GM18520 (cell line): ENCODE data around the gene TARM1.
"Not testable (repeated sequence)": the region's sequence is repeated elsewhere in the genome, so short reads cannot be mapped to it uniquely, and the experiment has no call there.

Source experiments
- ATAC-seq: cut with Tn5 transposase; IDR thresholded peaks from one replicate; pipeline ENCODE4 v1.9.1; 2021; ENCODE audit not compliant: unreplicated experiment

The TARM1 gene

DNA sequence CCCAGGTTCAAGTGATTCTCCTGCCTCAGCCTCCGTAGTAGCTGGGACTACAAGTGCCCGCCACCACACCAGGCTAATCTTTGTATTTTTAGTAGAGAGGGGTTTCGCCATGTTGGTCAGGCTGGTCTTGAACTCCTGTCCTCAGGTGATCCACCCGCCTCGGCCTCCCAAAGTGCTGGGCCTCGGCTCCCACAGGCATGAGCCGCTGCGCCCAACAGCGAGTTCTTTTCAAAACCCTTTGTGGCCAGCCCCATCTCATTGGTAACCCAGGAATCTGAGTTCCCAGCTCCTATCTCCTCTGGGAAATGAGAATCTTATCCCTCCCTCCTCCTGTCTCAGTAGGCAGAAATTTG is 18.7 kb upstream of the TARM1 start:
- ATAC-seq = not testable (repeated sequence)

DNA sequence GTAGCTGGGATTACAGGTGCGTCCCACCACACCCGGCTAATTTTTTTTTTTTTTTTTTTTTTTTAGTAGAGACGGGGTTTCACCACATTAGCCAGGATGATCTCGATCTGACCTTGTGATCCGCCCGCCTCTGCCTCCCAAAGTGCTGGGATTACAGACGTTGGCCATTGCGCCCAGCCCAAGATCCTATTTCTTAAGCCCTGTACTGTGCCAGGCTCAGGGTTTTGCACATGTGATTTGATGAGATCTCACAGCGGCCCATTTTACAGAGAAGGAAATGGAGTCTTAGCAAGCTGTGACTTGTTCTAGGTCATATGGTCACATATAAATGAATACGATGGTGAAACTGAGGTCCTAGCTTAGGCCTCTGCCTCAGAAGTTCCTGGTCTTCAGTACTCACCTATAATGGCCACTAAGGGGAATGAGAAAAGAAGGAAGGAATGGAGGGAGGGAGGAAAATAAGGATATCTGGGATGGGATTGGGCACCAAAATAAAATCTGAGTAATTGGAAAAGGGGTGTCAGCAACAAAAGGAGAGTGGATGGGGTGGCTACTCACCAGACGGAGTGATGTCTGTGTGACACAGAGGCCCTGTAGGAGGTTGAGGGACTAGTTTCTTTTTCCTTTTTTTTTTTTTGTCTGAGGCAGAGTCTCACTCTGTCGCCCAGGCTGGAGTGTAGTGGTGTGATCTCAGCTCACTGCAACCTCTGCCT is 18.2 kb upstream of the TARM1 start:
- no peak for ATAC-seq

DNA sequence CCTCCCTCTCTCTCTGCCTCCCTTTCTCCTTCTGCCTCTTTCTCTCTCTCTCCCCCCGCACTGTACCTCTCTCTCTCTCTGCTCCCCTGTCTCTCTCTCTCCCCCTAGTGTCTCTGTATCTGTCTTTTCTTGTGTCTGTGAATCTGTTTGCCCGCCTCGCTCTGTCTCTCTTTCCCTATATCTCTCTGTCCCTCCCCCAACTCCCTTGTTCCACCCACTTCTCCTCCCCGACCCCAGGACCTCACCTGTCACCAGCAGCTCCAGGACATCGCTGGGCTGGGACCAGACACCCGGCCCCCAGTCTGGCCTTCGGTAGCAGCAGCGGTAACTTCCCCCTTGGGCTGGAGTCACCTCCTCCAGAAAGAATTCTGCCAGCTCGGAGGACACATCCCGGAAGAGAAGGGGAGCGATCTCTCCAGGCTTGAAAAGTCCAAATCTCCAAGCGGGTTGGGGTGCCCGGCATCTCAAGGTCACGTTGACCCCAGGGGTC is 15.5 kb upstream of the TARM1 start:
- ATAC-seq = no peak

GRCh38 chr19:54095859-54096616 is 14.9 kb upstream of the TARM1 start:
- ATAC-seq = not testable (repeated sequence)

GRCh38 chr19:54095136-54095858 is 14.1 kb upstream of the TARM1 start:
- no peak for ATAC-seq

- no peak for ATAC-seq
Observed at GRCh38 chr19:54094426-54095000, 13.3 kb upstream of the TARM1 start.

- no peak for ATAC-seq
Observed at GRCh38 chr19:54084410-54084809, 3.2 kb upstream of the TARM1 start.

- no peak for ATAC-seq
Observed at GRCh38 chr19:54077334-54077733, 3.8 kb downstream of the TARM1 start.

GRCh38 chr19:54074851-54075250 is 6.3 kb downstream of the TARM1 start:
- no peak for ATAC-seq

DNA sequence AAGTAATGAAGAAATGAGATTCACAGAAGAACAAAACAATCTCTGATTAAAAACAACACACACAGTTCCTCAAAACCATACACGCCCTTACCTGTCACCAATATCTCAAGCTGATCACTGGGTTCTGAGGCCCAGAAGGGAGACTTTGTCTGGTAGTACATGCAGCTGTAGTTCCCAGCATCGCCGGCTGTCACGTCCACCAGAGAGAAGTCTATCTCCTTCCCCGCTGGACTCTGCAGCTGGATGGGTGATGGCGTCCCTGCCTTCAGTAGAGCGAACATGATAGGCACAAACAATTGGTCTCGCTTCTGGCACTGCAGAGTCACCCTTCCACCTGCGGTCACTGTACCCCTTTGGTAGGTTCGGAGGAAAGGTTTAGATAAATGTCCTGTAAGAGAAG is 7.3 kb downstream of the TARM1 start:
- no peak for ATAC-seq

DNA sequence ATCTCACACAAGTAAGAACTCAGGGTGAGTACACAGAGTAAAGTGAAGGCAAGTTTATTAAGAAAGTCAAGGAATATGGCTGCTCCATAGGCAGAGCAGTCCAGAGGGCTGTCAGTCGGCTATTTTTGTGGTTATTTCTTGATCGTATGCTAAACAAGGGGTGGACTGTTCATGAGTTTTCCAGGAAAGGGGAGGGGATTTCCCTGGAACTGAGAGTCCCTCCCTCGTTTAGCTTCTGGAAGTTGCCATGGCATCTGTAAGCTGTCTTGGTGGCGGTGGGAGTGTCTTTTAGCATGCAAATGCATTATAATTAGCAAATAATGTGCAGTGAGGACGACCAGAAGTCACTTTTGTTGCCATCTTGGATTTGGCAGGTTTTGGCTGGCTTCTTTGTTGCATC is 11.7 kb downstream of the TARM1 start:
- ATAC-seq = no peak

DNA sequence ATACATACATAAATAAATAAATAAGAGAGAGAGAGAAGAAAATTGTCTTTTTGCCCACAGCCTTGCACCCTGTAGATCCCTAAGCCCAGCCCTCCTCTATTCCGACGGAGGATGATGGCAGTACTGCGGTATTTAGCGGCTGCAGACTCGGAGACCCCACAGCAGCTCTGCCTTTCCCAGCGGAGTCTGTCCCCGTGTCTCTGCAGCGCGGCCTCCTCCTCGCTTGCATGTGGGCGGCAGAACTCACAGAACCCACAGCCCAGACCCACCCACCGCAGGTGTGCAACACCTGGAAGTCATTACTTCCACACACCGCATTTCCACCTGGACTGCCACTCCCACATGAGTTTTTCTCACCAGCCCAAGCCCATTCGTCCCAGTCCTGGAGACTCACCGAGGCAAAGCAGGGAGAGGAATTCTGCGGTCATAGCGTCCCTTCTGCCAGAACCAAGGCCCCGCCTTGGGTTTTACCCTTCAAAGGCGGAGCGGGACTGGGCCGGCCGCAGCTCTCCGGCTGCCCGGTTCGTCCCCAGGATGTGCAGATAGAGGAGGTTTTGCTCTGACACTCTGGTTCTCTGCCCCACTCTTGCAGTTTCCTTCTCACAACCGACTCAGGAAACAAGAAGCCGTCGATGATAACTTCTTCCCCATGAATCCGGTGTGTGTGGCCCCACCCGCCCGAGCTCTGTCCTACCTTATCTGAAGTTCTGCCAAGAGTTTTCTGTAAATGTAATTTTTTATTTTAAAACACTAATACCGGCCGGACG is 17.6 kb downstream of the TARM1 start, which contains the start of gene VSTM1:
Gene VSTM1 (minus strand): TSS at position 548 of the 767 bp plus-strand sequence. CDS start 120 bp downstream, at position 428.
- no peak for ATAC-seq

DNA sequence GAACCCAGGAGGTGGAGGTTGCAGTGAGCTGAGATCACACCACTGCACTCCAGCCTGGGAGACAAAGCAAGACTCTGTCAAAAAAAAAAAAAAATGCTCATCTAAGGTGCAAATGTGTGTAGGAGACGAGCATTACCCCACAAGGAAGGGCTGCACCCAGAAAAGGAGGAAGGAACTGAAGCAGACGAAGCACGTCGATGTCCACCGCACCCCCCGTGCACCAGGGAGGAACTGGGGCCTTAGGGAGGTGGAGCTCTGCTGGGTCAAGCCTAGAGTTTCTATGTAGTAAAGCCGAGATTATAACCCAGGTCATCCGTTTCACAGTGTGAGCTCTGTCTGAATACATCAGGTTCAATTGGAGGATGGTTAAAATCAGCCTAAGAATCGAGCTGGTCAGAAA is 18.5 kb downstream of the TARM1 start:
- no peak for ATAC-seq

- ATAC-seq = no peak
Observed at GRCh38 chr19:54047616-54048015, 33.5 kb downstream of the TARM1 start.

GRCh38 chr19:54045771-54046170 is 35.4 kb downstream of the TARM1 start:
- no peak for ATAC-seq

DNA sequence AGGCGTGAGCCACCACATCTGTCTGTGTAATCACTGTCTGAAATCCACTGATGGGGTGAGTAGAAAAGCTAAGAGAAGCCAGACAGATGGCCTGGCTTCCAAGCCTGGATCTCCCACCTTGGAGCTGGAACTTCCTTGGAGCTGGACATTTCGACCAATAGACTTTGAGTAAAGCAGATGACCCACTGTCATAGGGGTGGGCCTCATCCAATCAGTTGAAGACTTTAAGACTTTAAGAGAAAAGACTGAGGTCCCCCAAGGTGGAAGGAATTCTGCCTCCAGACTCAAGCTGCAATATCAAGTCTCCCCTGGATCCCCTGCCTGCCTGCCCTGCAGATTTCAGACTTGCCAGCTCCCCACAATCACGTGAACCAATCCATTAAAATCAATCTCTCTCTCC is 38.2 kb downstream of the TARM1 start:
- no peak for ATAC-seq

DNA sequence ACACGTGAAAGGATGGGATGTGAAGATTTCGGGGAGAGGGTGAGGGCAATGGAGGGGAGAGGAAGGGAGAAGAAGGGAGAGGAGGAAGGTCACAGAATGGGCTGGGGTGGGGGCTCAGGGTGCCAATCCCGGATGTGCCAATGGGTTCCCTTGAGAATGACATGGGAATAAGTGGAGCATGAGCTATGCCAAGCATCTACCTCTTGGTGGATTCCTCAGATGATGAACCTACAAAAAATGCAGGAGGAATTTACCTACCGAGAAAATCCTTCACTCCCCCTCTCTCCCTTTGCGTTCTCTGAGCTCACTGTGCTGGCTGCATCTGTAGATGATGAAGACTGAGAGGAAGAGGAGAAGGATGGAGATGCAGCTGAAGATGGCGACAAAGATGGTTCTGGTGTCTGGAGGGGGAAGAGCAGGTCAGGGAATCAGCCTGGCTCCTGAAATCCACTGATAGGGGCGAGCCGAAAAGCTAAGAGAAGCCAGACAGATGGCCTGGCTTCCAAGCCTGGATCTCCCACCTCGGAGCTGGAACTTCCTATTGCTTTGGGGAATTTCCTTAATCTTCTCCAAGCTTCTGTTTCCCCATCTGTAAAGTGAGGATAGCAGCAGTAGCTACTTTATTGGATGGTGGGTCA is 39.1 kb downstream of the TARM1 start:
- ATAC-seq = no peak

DNA sequence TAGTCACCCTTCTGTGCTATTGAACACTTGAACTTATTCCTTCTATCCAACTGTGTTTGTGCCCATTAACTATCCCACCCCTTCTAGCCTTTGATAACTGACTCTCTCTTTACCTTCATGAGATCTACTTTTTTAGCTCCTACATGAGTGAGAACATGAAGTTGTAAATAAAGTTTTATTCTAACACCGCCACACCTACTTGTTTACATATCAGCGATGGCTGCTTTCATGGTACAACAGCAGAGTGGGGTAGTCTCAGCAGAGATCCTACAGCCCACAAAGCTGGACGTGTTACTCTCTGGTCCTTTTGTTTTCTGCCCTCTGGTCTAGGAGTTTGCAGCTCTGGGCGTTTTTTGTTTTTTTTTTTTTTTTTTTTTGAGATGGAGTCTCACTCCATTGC is 41.2 kb downstream of the TARM1 start:
- no peak for ATAC-seq

- not testable (repeated sequence) for ATAC-seq
Observed at GRCh38 chr19:54036542-54036941, 44.6 kb downstream of the TARM1 start.
